Ishikawa (cell line): ENCODE measurements around the gene GNAL.

ENCODE experiments used
- CEBPB ChIP-seq: IDR thresholded peaks from 2 replicates; pipeline ENCODE4 v1.6.1; 2012
- CREB1 ChIP-seq: IDR thresholded peaks from 2 replicates; pipeline ENCODE4 v1.6.1; 2012; ENCODE audit warnings: low read depth
- EGR1 ChIP-seq: IDR thresholded peaks from 2 replicates; pipeline ENCODE4 v1.6.1; 2012
- EP300 ChIP-seq: IDR thresholded peaks from 2 replicates; pipeline ENCODE4 v1.6.1; 2012; ENCODE audit warnings: borderline replicate concordance
- FOXM1 ChIP-seq: IDR thresholded peaks from 2 replicates; pipeline ENCODE4 v1.6.1; 2012; ENCODE audit warnings: low read depth, borderline replicate concordance
- MAX ChIP-seq: IDR thresholded peaks from 2 replicates; pipeline ENCODE4 v1.6.1; 2012
- NFIC ChIP-seq: IDR thresholded peaks from 2 replicates; pipeline ENCODE4 v1.6.1; 2012
- RAD21 ChIP-seq: IDR thresholded peaks from 2 replicates; pipeline ENCODE4 v1.6.1; 2012; ENCODE audit warnings: low read depth
- REST ChIP-seq: IDR thresholded peaks from 2 replicates; pipeline ENCODE4 v1.6.1; 2012; ENCODE audit warnings: low read depth, mild to moderate bottlenecking
- TAF1 ChIP-seq: IDR thresholded peaks from 2 replicates; pipeline ENCODE4 v1.6.1; 2012; ENCODE audit warnings: low read depth, mild to moderate bottlenecking
- TCF12 ChIP-seq: IDR thresholded peaks from 2 replicates; pipeline ENCODE4 v1.6.1; 2012; ENCODE audit warnings: low read depth
- TEAD4 ChIP-seq: IDR thresholded peaks from 2 replicates; pipeline ENCODE4 v1.6.1; 2012
- YY1 ChIP-seq: IDR thresholded peaks from 2 replicates; pipeline ENCODE4 v1.6.1; 2012; ENCODE audit warnings: low read depth
- ZBTB7A ChIP-seq: IDR thresholded peaks from 2 replicates; pipeline ENCODE4 v1.6.1; 2012; ENCODE audit warnings: low read depth
- TF ChIP-seq, protein P1 (sequence below): IDR thresholded peaks from 2 replicates; pipeline ENCODE4 v1.6.1; 2012

Gene GNAL

DNA sequence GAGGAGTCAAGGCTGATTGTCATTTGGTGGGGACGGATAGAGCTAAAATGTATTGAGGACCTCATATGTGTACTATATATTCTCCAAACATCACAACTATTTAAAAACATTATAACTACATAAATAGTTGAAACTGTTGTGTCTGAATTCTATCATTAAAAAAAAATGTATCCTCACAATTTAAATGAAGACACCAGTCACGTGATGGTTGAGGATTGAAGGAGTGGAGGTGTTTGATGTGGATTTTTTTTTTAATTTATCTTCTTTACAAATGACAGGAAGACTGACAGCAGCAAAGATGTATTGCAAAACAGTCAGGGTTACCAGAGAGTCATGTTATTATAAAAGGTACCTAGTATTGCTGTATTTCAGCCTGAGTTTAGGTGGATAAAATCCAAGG is 30.0 kb downstream of the GNAL start:
- TF ChIP-seq TEAD4 (no peak), REST (no peak), CREB1 (no peak), FOXM1 (no peak), CEBPB (no peak), EGR1 (no peak), ZBTB7A (no peak), EP300 (no peak), YY1 (no peak), NFIC (no peak), MAX (no peak), TAF1 (no peak), RAD21 (no peak), TCF12 (no peak)
- TF ChIP-seq, protein P1, sequence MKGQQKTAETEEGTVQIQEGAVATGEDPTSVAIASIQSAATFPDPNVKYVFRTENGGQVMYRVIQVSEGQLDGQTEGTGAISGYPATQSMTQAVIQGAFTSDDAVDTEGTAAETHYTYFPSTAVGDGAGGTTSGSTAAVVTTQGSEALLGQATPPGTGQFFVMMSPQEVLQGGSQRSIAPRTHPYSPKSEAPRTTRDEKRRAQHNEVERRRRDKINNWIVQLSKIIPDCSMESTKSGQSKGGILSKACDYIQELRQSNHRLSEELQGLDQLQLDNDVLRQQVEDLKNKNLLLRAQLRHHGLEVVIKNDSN: no peak

- no peak for TF ChIP-seq FOXM1
- TF ChIP-seq MAX: no peak
- no peak for TF ChIP-seq YY1
- TF ChIP-seq NFIC: no peak
- TF ChIP-seq CEBPB: no peak
- TF ChIP-seq EGR1: no peak
- TF ChIP-seq, protein P1: no peak
- no peak for TF ChIP-seq EP300
- TF ChIP-seq REST: no peak
- no peak for TF ChIP-seq TEAD4
- TF ChIP-seq ZBTB7A: no peak
- TF ChIP-seq TCF12: no peak
- no peak for TF ChIP-seq CREB1
- TF ChIP-seq RAD21: no peak
- TF ChIP-seq TAF1: no peak
These were observed 30.6 kb downstream of the GNAL start for GRCh38 chr18:11719621-11720020.

DNA sequence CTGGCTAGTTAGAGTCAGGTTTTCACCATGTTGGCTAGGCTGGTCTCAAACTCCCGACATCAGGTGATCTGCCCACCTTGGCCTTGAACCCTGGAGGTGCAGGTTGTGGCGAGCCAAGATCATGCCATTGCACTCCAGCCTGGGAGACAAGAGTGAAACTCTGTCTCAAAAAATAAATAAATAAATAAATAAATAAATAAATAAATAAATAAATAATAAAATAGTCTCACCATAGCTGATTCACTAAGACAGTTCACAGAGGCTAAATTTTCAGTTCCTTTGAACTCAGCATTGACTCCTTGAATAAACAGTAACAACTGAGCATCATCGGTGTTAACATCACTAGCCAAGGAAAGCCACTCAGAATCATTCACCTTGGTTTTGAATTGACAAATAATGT is 32.7 kb downstream of the GNAL start:
- TF ChIP-seq, protein P1: no peak
- no peak for TF ChIP-seq TEAD4
- TF ChIP-seq MAX: no peak
- TF ChIP-seq REST: no peak
- no peak for TF ChIP-seq FOXM1
- TF ChIP-seq CEBPB: no peak

GRCh38 chr18:11724781-11725180 is 35.7 kb downstream of the GNAL start:
- TF ChIP-seq TEAD4 (no peak), TAF1 (no peak), EGR1 (no peak), MAX (no peak), EP300 (no peak)
